Rectal smooth muscle tissue (tissue), 1 donor: ENCODE data around the gene ACBD7.

ENCODE experiments used
- H3K27ac ChIP-seq: one replicate; pipeline ENCODE4 v1.7.0; 2013; ENCODE audit warnings: low read depth, low read length, inconsistent platforms
- H3K27me3 ChIP-seq: one replicate; pipeline ENCODE4 v1.7.0; 2013; ENCODE audit warnings: low read length; ENCODE audit not compliant: control insufficient read depth, insufficient read depth
- H3K36me3 ChIP-seq: one replicate; pipeline ENCODE4 v1.7.0; 2013; ENCODE audit warnings: low read length; ENCODE audit not compliant: control insufficient read depth, insufficient read depth
- H3K4me1 ChIP-seq: one replicate; pipeline ENCODE4 v1.7.0; 2013; ENCODE audit warnings: low read length; ENCODE audit not compliant: control insufficient read depth, insufficient read depth
- H3K4me3 ChIP-seq: one replicate; pipeline ENCODE4 v1.7.0; 2013; ENCODE audit warnings: low read length
- H3K9ac ChIP-seq: one replicate; pipeline ENCODE4 v1.7.0; 2013; ENCODE audit warnings: low read length

The ACBD7 gene

DNA sequence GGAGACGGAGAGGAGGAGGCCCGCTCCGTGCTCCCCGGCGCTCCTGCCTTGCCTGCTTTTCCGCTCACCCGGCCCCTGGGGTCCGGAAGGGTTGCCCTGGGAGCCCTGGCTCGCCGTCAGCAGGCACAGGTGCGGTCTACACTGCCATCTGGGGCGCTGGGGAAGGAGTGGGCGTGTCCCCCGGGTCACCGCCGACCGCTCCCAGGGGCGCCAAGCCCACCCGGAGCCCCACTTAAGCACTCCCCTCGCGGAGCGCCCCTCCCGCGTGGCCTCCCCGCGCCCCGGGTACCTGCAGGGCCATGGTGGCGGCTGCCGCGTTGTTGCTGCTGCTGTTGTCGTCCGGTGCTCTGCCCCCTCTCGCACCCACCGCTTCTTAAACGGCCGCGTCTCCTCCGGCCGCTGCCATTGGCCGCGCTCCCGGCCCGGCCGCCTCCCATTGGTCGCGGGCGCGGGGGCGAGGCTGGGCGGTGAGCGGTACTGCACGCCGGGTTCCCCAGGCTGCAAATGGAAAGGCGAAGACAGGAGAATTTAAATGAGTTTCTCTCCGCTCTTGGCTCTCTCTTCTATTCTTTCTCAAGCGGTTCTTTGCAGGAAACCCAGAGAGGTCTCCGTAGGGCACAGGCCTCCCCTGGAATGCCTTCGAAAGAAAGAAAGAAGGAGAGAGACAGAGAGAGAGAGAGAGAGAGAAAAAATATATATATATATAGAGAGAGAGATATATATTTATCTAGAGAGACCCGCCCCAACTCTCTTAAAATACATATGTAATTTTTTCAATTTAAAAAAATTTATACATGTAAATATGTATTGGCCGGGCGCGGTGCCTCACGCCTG is at the start of gene ACBD7:
TSS of gene ACBD7 (minus strand) at position 349 of the 834 bp plus-strand sequence. CDS start at position 301, 48 bp downstream.
- H3K4me1 ChIP-seq: no peaks in the 10 kb centered on the region
- no peaks in the 10 kb centered on the region for H3K27me3 ChIP-seq
- H3K4me3 ChIP-seq: peak within 1 kb of the TSS; percentile 73
- no peak within 1 kb of the TSS for H3K27ac ChIP-seq
- H3K9ac ChIP-seq: no peak within 1 kb of the TSS
- H3K36me3 ChIP-seq: no peaks in the 10 kb centered on the region

DNA sequence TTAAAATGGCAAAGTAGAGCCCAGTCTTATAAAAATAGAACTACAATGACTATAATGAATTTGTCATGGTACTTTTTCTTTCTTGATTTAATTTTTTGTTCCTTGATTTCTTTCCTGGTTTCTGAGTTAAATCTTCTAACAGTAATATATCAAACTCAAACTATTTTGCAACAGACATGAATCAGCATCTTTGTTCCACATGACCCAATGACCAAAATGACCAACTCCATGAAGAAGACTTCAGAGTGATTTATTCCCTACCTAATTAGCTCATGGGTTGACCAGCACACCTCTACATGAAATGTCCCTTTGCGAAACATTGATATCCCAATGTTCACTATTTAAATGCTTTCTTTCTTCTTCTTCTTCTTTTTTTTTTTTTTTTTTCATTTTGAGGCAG is 49.1 kb upstream of the ACBD7 start:
- H3K4me3 ChIP-seq: no peak overlapping the region
- H3K36me3 ChIP-seq: peaks cover 15% of the 10 kb centered on the region
- no peak overlapping the region for H3K9ac ChIP-seq

DNA sequence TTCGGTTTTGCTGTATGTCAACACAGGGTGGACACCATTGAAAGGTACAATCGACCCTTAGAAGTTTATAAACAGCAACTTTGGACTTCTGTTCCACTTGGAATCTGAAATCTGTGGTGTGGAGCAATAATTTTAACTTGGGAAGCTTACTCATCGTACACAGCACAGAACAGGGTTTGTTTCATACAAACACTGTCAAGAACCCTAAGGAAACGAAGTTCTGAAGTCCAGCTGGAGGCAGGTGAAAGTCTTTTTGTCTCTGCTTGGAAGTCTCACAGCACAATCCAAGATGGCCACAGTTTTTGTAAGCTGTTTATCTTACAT is 48.4 kb upstream of the ACBD7 start:
- no peak overlapping the region for H3K4me3 ChIP-seq
- H3K27me3 ChIP-seq: no peaks in the 10 kb centered on the region
- peaks cover 15% of the 10 kb centered on the region for H3K36me3 ChIP-seq
- no peak overlapping the region for H3K9ac ChIP-seq
- no peaks in the 10 kb centered on the region for H3K4me1 ChIP-seq
- no peak overlapping the region for H3K27ac ChIP-seq

More for the DNA sequence above, 49.1 kb upstream of the ACBD7 start:
- H3K4me1 ChIP-seq: no peaks in the 10 kb centered on the region
- H3K27me3 ChIP-seq: no peaks in the 10 kb centered on the region
- H3K27ac ChIP-seq: no peak overlapping the region

DNA sequence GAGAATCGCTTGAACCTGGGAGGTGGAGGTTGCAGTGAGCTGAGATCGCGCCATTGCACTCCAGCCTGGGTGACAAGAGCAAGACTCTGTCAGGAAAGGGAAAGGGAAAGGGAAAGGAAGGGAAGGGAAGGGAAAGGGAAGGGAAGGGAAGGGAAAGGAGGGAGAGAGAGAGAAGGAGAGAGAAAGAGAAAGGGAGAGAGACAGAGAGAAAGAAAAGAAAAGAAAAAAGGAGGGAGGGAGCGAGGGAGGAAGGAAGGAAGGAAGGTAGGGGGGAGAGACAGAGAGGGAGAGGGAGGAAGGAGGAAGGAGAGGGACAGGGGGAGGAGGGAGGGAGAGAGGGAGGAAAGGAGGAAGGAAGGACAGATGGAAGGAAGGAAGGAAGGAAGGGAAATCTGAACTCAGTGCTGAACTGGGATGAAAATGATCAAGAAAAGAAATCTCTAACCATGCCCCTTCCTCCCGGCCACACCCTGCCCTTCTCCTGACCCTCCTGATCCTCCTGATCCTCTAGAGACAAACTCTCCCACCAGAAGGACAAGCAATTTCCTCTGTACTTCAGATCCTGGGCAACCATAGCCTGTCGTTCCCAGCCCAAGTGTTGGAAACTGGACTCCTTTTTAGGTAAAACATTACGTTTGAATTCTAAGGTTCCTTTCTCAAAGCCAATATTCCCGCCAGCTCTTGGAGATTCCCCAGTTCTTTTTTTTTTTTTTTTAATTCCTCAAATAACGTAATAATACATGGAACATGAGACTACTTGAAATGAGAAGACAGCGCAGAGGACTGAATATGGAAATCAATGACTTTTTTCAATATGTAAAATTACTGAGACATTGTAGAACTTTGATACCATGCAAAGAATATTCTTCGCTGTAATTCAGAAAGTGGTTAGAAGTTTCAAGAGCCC is 47.8 kb upstream of the ACBD7 start:
- H3K36me3 ChIP-seq: peaks cover 15% of the 10 kb centered on the region

DNA sequence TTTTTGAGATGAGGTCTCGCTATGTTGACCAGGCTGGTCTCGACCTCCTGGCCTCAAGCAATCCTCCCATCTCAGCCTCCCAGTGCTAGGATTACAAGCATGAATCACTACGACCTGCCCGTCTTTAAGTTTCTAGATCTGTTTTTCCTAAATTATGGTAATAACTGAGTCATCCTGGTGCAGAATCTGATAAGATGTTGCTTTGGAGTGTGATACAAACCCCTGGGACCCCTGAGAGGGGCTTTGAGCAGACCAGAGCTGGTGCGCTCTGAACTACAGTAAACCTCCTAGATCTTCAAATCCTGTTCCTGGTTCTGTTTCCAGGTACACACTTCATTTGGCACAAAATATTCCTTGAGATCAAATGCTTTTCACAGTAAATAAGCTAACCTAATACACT is 42.8 kb upstream of the ACBD7 start:
- Histone ChIP-seq H3K9ac (no peak overlapping the region), H3K27me3 (no peaks in the 10 kb centered on the region), H3K27ac (no peak overlapping the region), H3K4me3 (no peak overlapping the region), H3K36me3 (peaks cover 14% of the 10 kb centered on the region), H3K4me1 (no peaks in the 10 kb centered on the region)

More for the DNA sequence above, 47.8 kb upstream of the ACBD7 start:
- no peaks in the 10 kb centered on the region for H3K27me3 ChIP-seq
- H3K9ac ChIP-seq: no peak overlapping the region
- no peaks in the 10 kb centered on the region for H3K4me1 ChIP-seq
- no peak overlapping the region for H3K4me3 ChIP-seq
- H3K27ac ChIP-seq: no peak overlapping the region

DNA sequence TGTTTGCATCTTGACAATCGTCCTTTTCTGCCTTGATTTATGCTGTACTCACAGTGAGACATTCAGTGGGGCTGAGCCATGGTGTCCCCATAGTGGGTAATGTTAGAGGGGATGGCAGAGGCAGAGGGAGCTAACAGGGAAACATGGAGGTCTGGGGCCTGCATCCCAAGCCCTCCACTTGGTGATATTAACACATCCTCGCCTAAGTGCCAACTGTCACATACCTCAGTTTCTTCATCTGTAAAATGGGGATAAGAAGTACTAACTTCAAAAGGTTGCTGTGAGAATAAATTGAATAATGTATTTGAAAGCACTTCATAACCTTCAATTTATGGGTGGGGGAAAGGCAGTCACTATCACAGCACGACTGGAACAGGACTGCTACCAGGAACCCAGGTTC is 36.3 kb upstream of the ACBD7 start:
- Histone ChIP-seq H3K27ac (no peak overlapping the region), H3K4me3 (no peak overlapping the region), H3K4me1 (no peaks in the 10 kb centered on the region), H3K36me3 (peaks cover 8% of the 10 kb centered on the region), H3K9ac (no peak overlapping the region), H3K27me3 (no peaks in the 10 kb centered on the region)

DNA sequence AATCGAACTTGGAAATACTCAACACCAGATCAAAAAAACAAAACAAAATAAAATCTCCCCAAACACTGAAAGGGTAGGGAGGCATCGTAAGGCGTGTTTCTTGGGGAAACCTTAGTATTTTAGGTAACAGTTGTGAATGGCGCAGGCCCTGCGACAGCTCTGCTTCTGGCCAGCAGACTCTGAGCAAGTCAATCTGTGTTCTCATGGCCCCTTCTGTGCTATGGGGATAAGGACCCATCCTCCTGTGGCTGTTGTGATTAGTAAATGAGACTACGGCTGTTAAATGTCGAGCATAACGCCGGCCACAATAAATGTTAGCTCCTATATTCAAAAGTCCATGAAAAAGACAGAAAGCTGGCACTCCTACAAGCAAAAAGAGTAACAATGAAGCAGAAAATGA is 35.6 kb upstream of the ACBD7 start:
- no peak overlapping the region for H3K9ac ChIP-seq
- H3K27ac ChIP-seq: no peak overlapping the region
- peaks cover 10% of the 10 kb centered on the region for H3K36me3 ChIP-seq
- no peak overlapping the region for H3K4me3 ChIP-seq
- no peaks in the 10 kb centered on the region for H3K4me1 ChIP-seq
- H3K27me3 ChIP-seq: no peaks in the 10 kb centered on the region

DNA sequence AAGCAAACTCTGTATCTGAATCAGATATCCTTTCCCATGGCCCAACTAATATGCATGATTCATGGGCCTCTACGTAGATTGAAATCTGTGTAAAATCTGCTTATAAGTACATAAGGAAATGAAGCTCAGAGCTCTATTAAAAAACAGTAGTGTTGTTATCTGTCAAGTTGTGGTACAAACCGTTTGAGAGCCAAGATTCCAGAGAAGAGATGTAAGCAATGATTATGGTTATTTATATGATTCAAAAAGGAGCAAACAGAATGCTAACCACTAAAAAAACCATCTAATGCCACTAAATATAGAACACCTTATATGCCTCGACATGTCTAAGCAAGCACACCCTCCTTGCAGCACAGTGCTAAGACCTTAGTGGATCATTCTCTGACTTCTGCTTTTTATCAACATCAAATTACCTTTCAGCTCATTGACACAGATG is 35.2 kb upstream of the ACBD7 start:
- H3K9ac ChIP-seq: no peak overlapping the region
- H3K27me3 ChIP-seq: no peaks in the 10 kb centered on the region
- H3K4me3 ChIP-seq: no peak overlapping the region
- peaks cover 14% of the 10 kb centered on the region for H3K36me3 ChIP-seq
- no peaks in the 10 kb centered on the region for H3K4me1 ChIP-seq
- no peak overlapping the region for H3K27ac ChIP-seq

DNA sequence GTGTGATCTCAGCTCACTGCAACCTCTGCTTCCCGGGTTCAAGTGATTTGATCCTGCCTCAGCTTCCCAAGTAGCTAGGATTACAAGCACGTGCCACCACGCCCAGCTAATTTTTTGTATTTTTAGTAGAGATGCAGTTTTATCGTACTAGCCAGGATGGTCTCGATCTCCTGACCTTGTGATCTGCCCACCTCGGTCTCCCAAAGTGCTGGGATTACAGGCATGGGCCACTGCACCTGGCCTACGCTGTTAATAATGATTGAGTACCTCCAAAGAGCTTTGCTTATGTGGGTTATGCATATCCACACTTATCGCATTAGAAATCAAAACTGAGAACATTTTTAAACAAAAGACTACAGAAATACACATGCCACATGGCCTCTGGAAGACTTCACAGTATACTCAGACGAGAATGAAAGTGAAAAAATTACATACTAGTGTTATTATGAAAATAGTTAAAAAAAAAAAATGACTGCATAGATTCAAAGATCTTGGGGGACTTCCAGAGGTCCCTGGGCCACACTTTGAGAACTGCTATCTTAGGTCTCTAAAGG is 34.0 kb upstream of the ACBD7 start:
- Histone ChIP-seq H3K27ac (no peak overlapping the region), H3K4me3 (no peak overlapping the region), H3K36me3 (peaks cover 13% of the 10 kb centered on the region), H3K4me1 (no peaks in the 10 kb centered on the region), H3K9ac (no peak overlapping the region), H3K27me3 (no peaks in the 10 kb centered on the region)

DNA sequence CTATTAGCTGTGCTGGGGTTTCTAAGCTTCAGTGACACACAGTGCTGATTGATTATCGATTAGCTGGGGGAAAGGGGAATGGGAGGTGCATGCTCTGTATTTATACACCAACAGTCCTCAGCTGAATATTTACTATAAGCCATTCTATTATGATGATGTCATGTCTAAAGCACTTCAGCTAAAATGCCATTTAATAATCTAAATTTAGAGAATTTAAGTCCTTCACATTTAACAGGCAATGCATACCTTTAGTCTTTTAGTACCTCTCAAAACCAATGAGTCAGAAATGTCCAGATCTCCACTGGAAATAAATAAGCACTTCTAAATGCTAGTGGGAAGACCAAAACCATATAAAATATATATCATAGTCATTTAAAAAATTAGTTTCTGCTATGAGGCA is 33.1 kb upstream of the ACBD7 start:
- no peaks in the 10 kb centered on the region for H3K4me1 ChIP-seq
- H3K9ac ChIP-seq: no peak overlapping the region
- no peaks in the 10 kb centered on the region for H3K27me3 ChIP-seq
- H3K27ac ChIP-seq: no peak overlapping the region
- H3K36me3 ChIP-seq: peaks cover 13% of the 10 kb centered on the region
- H3K4me3 ChIP-seq: no peak overlapping the region

DNA sequence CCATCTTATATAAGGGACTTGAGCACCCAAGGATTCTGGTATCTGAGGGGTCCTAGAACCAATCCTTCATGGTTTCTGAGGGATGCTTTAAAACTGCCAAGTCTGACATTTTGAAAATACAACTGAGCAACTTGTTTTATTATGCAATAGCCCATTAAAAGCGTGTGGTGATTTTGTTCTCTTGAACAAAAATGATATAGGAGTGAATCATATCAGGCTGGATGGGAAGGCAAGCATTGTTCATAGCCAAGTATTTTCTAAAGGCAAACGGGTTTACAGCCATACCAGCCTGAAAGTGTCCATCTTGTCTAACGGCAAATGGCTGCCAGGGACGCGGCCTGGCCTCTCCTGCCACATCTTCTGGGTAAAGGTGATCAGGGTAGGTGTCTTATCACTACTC is 31.9 kb upstream of the ACBD7 start:
- Histone ChIP-seq H3K27me3 (no peaks in the 10 kb centered on the region), H3K9ac (no peak overlapping the region), H3K36me3 (peaks cover 13% of the 10 kb centered on the region), H3K4me1 (no peaks in the 10 kb centered on the region), H3K4me3 (no peak overlapping the region), H3K27ac (no peak overlapping the region)

DNA sequence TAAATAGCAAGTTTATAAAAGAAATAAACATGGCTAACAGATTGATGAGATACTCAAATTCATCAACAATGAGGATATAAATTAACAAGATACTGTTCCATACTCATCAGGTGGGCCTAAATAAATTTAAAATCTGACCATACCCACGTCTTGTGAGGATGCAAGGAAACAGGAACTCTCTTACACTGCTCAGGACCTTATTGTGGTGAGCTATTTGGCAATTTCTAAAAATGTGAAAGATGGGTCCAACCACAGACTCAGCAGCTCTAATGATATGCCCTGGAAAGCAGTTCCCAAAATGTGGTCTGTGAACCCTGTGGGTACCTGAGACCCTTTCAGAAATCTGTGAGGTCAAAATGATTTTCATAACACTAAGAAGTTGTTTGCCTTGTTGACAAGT is 30.0 kb upstream of the ACBD7 start:
- Histone ChIP-seq H3K27ac (no peak overlapping the region), H3K9ac (no peak overlapping the region), H3K4me1 (no peaks in the 10 kb centered on the region), H3K36me3 (peaks cover 8% of the 10 kb centered on the region), H3K4me3 (no peak overlapping the region), H3K27me3 (no peaks in the 10 kb centered on the region)
